Esophagus muscularis mucosa (tissue), 3 donors: ENCODE results near the gene CMTM2.
"Not testable (repeated sequence)": the region's sequence is repeated elsewhere in the genome, so short reads cannot be mapped to it uniquely, and the experiment has no call there.

Experiments used
- CTCF ChIP-seq, 3 experiments: fragments of 200-600 bp in 2 of 3; fragments of 450-650 bp in 1 of 3; sonication (generic) in 2 of 3; IDR thresholded peaks; one replicate each; pipeline ENCODE4 v1.5.1; 2017 to 2019; ENCODE audit warnings: antibody characterized with exemption in 3 of 3, mild to moderate bottlenecking in 2 of 3, moderate library complexity in 1 of 3
- POLR2AphosphoS5 ChIP-seq, 2 donors: sonication (generic); formaldehyde crosslinking; IDR thresholded peaks; one replicate each; pipeline ENCODE4 v1.6.1; 2017; ENCODE audit warnings: antibody characterized with exemption in 2 of 2

DNA sequence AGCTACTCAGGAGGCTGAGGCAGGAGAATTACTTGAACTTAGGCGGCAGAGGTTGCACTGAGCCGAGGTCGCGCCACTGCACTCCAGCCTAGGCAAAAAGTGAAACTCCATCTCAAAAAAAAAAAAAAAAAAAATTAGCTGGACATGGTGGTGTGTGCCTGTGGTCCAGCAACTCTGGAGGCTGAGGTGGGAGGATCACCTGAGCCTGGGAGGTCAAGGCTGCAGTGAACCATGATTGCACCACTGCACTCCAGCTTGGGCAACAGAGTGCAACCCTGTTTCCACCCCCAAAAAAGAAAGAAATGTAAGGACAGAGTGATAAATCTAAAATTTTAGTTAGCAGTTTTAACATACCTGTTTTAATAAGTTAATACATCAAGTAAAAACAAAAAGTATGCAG is 17.3 kb downstream of the CMTM2 start:
- TF ChIP-seq CTCF, POLR2AphosphoS5 (IDR thresholded peaks at IDR 0.05): not testable (repeated sequence)
